GM18502 (cell line): ENCODE results near the gene TYW1.
"Not testable (repeated sequence)": the region's sequence is repeated elsewhere in the genome, so short reads cannot be mapped to it uniquely, and the experiment has no call there.

Source experiments
- ATAC-seq: cut with Tn5 transposase; IDR thresholded peaks from one replicate; pipeline ENCODE4 v1.9.1; 2021; ENCODE audit warnings: mild to moderate bottlenecking; ENCODE audit not compliant: unreplicated experiment, poor library complexity

TYW1 gene

GRCh38 chr7:67226340-67226907, 229.8 kb downstream of the TYW1 start:
- ATAC-seq, result not testable (repeated sequence)

- not testable (repeated sequence) for ATAC-seq
Observed at GRCh38 chr7:67226967-67227366, 230.3 kb downstream of the TYW1 start.

GRCh38 chr7:67229018-67229417, 232.4 kb downstream of the TYW1 start:
- not testable (repeated sequence) for ATAC-seq

- not testable (repeated sequence) for ATAC-seq
Observed at GRCh38 chr7:67230029-67230428, 233.4 kb downstream of the TYW1 start.

- not testable (repeated sequence) for ATAC-seq
Observed at GRCh38 chr7:67233506-67233905, 236.9 kb downstream of the TYW1 start.

- ATAC-seq, result not testable (repeated sequence)
Observed at GRCh38 chr7:67236216-67236615, 239.6 kb downstream of the TYW1 start.

GRCh38 chr7:67242871-67243270, 246.2 kb downstream of the TYW1 start:
- not testable (repeated sequence) for ATAC-seq

- not testable (repeated sequence) for ATAC-seq
Observed at GRCh38 chr7:67248364-67248763, 251.7 kb downstream of the TYW1 start.

GRCh38 chr7:67251986-67252558, 255.4 kb downstream of the TYW1 start:
- no peak for ATAC-seq

- ATAC-seq, result not testable (repeated sequence)
Observed at GRCh38 chr7:67255076-67255475, 258.4 kb downstream of the TYW1 start.

GRCh38 chr7:67257779-67258178, 261.1 kb downstream of the TYW1 start:
- ATAC-seq, result not testable (repeated sequence)

- not testable (repeated sequence) for ATAC-seq
Observed at GRCh38 chr7:67259363-67259762, 262.7 kb downstream of the TYW1 start.

- ATAC-seq, result not testable (repeated sequence)
Observed at GRCh38 chr7:67260166-67260586, 263.5 kb downstream of the TYW1 start.

- ATAC-seq, result not testable (repeated sequence)
Observed at GRCh38 chr7:67264000-67264399, 267.4 kb downstream of the TYW1 start.

- not testable (repeated sequence) for ATAC-seq
Observed at GRCh38 chr7:67266070-67266469, 269.4 kb downstream of the TYW1 start.

- ATAC-seq, result no peak
Observed at GRCh38 chr7:67267914-67268313, 271.3 kb downstream of the TYW1 start.

GRCh38 chr7:67269916-67270315, 273.3 kb downstream of the TYW1 start:
- not testable (repeated sequence) for ATAC-seq
